IMR-90 (cell line): Measurements from ENCODE around the gene PPARG.

Experiments
- CEBPB ChIP-seq: IDR thresholded peaks from 2 replicates; pipeline ENCODE4 v1.6.1; 2012; ENCODE audit warnings: low read depth, low read length, improper control_type of control experiment
- CHD1 ChIP-seq: IDR thresholded peaks from 2 replicates; pipeline ENCODE4 v1.6.1; 2012; ENCODE audit warnings: low read depth, low read length, improper control_type of control experiment
- ELK1 ChIP-seq: fragments of 150-350 bp; IDR thresholded peaks from 2 replicates; pipeline ENCODE4 v1.6.1; 2016; ENCODE audit warnings: low read depth, mild to moderate bottlenecking, low read length, moderate library complexity, borderline replicate concordance
- MAZ ChIP-seq: IDR thresholded peaks from 2 replicates; pipeline ENCODE4 v1.6.1; 2012; ENCODE audit warnings: low read depth, mild to moderate bottlenecking, low read length, improper control_type of control experiment, moderate library complexity, borderline replicate concordance
- MXI1 ChIP-seq: IDR thresholded peaks from 2 replicates; pipeline ENCODE4 v1.6.1; 2012; ENCODE audit warnings: low read depth, mild to moderate bottlenecking, low read length, moderate library complexity, borderline replicate concordance
- POLR2A ChIP-seq: IDR thresholded peaks from 2 replicates; pipeline ENCODE4 v1.6.1; 2012; ENCODE audit warnings: mild to moderate bottlenecking, low read depth, low read length
- RAD21 ChIP-seq: IDR thresholded peaks from 2 replicates; pipeline ENCODE4 v1.6.1; 2012; ENCODE audit warnings: low read length, improper control_type of control experiment
- RFX5 ChIP-seq: IDR thresholded peaks from 2 replicates; pipeline ENCODE4 v1.8.0; 2012; ENCODE audit warnings: low read depth, mild to moderate bottlenecking, low read length, moderate library complexity
- SMC3 ChIP-seq: fragments of 150-350 bp; IDR thresholded peaks from 2 replicates; pipeline ENCODE4 v1.6.1; 2016; ENCODE audit warnings: low read depth, mild to moderate bottlenecking, antibody characterized with exemption, low read length, moderate library complexity
- TF ChIP-seq, protein P1 (sequence below): conservative IDR thresholded peaks from 2 replicates; pipeline ENCODE4 v1.5.1; 2012; ENCODE audit warnings: mild to moderate bottlenecking, low read depth, low read length, improper control_type of control experiment
- TF ChIP-seq, protein P2 (sequence below): fragments of 150-350 bp; IDR thresholded peaks from 2 replicates; pipeline ENCODE4 v1.6.1; 2017; ENCODE audit warnings: mild to moderate bottlenecking, antibody characterized with exemption, low read length, low read depth

GRCh38 chr3:12483872-12484197 lies 195.0 kb downstream of the PPARG start:
- TF ChIP-seq ELK1 (no peak), MXI1 (no peak), RFX5 (no peak), POLR2A (no peak), SMC3 (no peak), CHD1 (no peak), RAD21 (no peak), MAZ (no peak), CEBPB (no peak)
- TF ChIP-seq, protein P1, sequence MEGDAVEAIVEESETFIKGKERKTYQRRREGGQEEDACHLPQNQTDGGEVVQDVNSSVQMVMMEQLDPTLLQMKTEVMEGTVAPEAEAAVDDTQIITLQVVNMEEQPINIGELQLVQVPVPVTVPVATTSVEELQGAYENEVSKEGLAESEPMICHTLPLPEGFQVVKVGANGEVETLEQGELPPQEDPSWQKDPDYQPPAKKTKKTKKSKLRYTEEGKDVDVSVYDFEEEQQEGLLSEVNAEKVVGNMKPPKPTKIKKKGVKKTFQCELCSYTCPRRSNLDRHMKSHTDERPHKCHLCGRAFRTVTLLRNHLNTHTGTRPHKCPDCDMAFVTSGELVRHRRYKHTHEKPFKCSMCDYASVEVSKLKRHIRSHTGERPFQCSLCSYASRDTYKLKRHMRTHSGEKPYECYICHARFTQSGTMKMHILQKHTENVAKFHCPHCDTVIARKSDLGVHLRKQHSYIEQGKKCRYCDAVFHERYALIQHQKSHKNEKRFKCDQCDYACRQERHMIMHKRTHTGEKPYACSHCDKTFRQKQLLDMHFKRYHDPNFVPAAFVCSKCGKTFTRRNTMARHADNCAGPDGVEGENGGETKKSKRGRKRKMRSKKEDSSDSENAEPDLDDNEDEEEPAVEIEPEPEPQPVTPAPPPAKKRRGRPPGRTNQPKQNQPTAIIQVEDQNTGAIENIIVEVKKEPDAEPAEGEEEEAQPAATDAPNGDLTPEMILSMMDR = no peak
- TF ChIP-seq, protein P2, sequence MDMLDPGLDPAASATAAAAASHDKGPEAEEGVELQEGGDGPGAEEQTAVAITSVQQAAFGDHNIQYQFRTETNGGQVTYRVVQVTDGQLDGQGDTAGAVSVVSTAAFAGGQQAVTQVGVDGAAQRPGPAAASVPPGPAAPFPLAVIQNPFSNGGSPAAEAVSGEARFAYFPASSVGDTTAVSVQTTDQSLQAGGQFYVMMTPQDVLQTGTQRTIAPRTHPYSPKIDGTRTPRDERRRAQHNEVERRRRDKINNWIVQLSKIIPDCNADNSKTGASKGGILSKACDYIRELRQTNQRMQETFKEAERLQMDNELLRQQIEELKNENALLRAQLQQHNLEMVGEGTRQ = no peak; the same call in 1 of the 2 replicates
